HepG2 (cell line): ENCODE measurements around the gene ZNF771. TPM values are rescaled to one million over a fixed set of nuclear protein-coding genes. Genes with fewer than 3 reads are reported as not detected.

ENCODE experiments used
- BHLHE40 ChIP-seq: IDR thresholded peaks from 2 replicates; pipeline ENCODE4 v1.6.1; 2011; ENCODE audit warnings: low read length, improper control_type of control experiment
- CREM ChIP-seq, 2 experiments: sonication (generic) in 1 of 2; formaldehyde crosslinking in 1 of 2; IDR thresholded peaks; 2 replicates each; pipeline versions ENCODE4 v1.4.0 to v1.6.1; 2016 to 2020; ENCODE audit warnings: antibody characterized with exemption in 1 of 2, mild to moderate bottlenecking in 1 of 2, missing genetic modification reagents in 1 of 2
- KDM2A ChIP-seq: sonication (generic); formaldehyde crosslinking; IDR thresholded peaks from 2 replicates; pipeline ENCODE4 v1.4.0; 2020; ENCODE audit warnings: low read depth, missing genetic modification reagents, borderline replicate concordance
- NFRKB ChIP-seq: fragments of 450-650 bp; IDR thresholded peaks from 2 replicates; pipeline ENCODE4 v1.6.1; 2017
- NR2F6 ChIP-seq, 2 experiments: IDR thresholded peaks; 2 replicates each; pipeline ENCODE4 v1.6.1; 2016; ENCODE audit warnings: antibody characterized with exemption in 1 of 2, mild to moderate bottlenecking in 1 of 2
- YEATS4 ChIP-seq: sonication (generic); formaldehyde crosslinking; IDR thresholded peaks from 2 replicates; pipeline ENCODE4 v1.4.0; 2020; ENCODE audit warnings: missing genetic modification reagents, borderline replicate concordance
- ZFP36L1 ChIP-seq: sonication (generic); formaldehyde crosslinking; IDR thresholded peaks from 2 replicates; pipeline ENCODE4 v1.8.0; 2022; ENCODE audit warnings: mild to moderate bottlenecking, missing genetic modification reagents, moderate library complexity
- ZNF292 ChIP-seq: sonication (generic); formaldehyde crosslinking; IDR thresholded peaks from 2 replicates; pipeline ENCODE4 v1.8.1; 2022; ENCODE audit warnings: mild to moderate bottlenecking, low read depth, missing genetic modification reagents, borderline replicate concordance
- ZNF674 ChIP-seq: sonication (generic); formaldehyde crosslinking; IDR thresholded peaks from 2 replicates; pipeline ENCODE4 v1.5.0; 2020; ENCODE audit warnings: low read depth, mild to moderate bottlenecking, missing genetic modification reagents
- ZNF788 ChIP-seq: sonication (generic); formaldehyde crosslinking; IDR thresholded peaks from 2 replicates; pipeline ENCODE4 v1.5.0; 2020; ENCODE audit warnings: mild to moderate bottlenecking, missing genetic modification reagents, borderline replicate concordance
- ZSCAN31 ChIP-seq: sonication (generic); formaldehyde crosslinking; IDR thresholded peaks from 2 replicates; pipeline ENCODE4 v1.5.0; 2020; ENCODE audit warnings: low read depth, mild to moderate bottlenecking, missing genetic modification reagents
- polyA plus RNA-seq, 8 experiments: library from polyadenylated mRNA; depleted of rRNA in 3 of 8; stranded (reverse) in 7 of 8; unstranded in 1 of 8; fragments of >200 nt; fragmentation: Illumina TruSeq in 4 of 8; extraction: Trizol in 4 of 8; gene quantifications; 2 replicates each; pipeline versions ENCODE4 v1.2.1 to v1.2.3, GENCODE V29; 2011 to 2016; ENCODE audit warnings: low read depth in 4 of 8, missing spikeins in 1 of 8, mixed read lengths in 1 of 8; ENCODE audit not compliant: insufficient read depth in 1 of 8
- total RNA-seq, 5 experiments: library from RNA; depleted of rRNA; stranded (reverse); fragments of >200 nt; fragmentation: Illumina TruSeq; extraction: Trizol; gene quantifications; 2 replicates each; pipeline ENCODE4 v1.2.3, GENCODE V29; 2016; ENCODE audit warnings: low read depth in 1 of 5
- TF ChIP-seq, protein P1 (sequence below): sonication (generic); formaldehyde crosslinking; IDR thresholded peaks from 2 replicates; pipeline ENCODE4 v1.5.0; 2020; ENCODE audit warnings: mild to moderate bottlenecking, missing genetic modification reagents
- TF ChIP-seq, protein P2 (sequence below): sonication (generic); formaldehyde crosslinking; IDR thresholded peaks from 2 replicates; pipeline ENCODE4 v1.5.0; 2020; ENCODE audit warnings: missing genetic modification reagents, mild to moderate bottlenecking, borderline replicate concordance
- TF ChIP-seq, protein P3 (sequence below): sonication (generic); formaldehyde crosslinking; IDR thresholded peaks from 2 replicates; pipeline ENCODE4 v1.5.1; 2020; ENCODE audit warnings: mild to moderate bottlenecking, missing genetic modification reagents
- TF ChIP-seq, protein P4 (sequence below): sonication (generic); formaldehyde crosslinking; IDR thresholded peaks from 2 replicates; pipeline ENCODE4 v1.8.1; 2022; ENCODE audit warnings: mild to moderate bottlenecking, missing genetic modification reagents
- TF ChIP-seq, protein P5 (sequence below): sonication (generic); formaldehyde crosslinking; IDR thresholded peaks from 2 replicates; pipeline ENCODE4 v1.5.1; 2020; ENCODE audit warnings: mild to moderate bottlenecking, missing genetic modification reagents, borderline replicate concordance

Gene ZNF771
- total and polyA plus RNA-seq, 2 of the 13 experiments (the other 11 are each of a cell fraction or from before 2014, with no cell fraction given), result 5.0 to 11.8 TPM

DNA sequence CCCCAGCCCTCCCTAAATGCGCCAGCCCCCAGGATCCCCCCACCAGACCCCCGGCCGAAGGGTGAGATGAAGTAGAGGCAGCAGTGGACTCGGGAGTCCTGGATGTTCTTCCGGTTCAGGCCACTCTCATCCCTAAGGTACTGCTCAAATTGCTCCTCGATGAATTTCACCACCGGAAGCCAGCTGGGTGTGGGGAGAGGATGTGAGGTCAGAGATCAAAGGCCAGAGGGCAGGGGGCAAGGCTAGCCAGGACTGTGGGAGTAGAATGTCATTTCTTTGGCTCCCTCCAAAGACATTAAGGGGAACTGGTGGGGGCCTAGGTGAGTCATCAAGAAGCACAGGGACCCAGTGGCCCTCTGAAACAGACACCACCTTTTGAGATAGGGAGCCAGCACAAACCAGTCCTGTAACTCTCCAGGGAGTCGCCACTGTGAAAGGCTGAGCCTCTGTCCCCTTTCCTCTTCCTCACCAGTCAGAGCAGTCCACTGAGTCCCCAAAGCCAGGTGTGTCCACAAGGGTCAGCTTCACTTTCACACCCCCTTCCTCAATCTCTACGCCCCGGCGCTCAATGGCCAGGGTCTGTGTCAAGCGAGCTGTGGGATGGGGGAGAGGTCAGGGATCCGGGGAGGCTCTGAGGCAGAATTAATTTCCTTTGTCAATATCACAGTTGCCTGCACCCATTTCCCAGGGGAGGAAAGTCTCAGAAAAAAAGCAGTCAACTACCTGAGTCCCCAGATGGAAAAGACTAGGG is 25.9 kb upstream of the ZNF771 start (continued):
- TF ChIP-seq YEATS4 (0 out of 2 replicates have a peak, but pooled peaks have one; percentile 25), KDM2A (CRISPR knock-in tag) (peak; percentile 15; the same call in 1 of the 2 replicates), NR2F6 (IDR thresholded peaks at IDR 0.05) (peak; percentile 92), NR2F6 (CRISPR knock-in tag; IDR thresholded peaks at IDR 0.05) (peak; percentile 90), CREM (IDR thresholded peaks at IDR 0.05) (peak; percentile 68; the same call in 1 of the 2 replicates), CREM (CRISPR knock-in tag; IDR thresholded peaks at IDR 0.05) (no peak), ZSCAN31 (CRISPR knock-in tag) (no peak), ZNF292 (no peak), ZFP36L1 (CRISPR knock-in tag) (no peak), ZNF788 (CRISPR knock-in tag) (no peak), NFRKB (no peak), BHLHE40 (no peak), ZNF674 (CRISPR knock-in tag) (no peak)
- TF ChIP-seq, protein P1, sequence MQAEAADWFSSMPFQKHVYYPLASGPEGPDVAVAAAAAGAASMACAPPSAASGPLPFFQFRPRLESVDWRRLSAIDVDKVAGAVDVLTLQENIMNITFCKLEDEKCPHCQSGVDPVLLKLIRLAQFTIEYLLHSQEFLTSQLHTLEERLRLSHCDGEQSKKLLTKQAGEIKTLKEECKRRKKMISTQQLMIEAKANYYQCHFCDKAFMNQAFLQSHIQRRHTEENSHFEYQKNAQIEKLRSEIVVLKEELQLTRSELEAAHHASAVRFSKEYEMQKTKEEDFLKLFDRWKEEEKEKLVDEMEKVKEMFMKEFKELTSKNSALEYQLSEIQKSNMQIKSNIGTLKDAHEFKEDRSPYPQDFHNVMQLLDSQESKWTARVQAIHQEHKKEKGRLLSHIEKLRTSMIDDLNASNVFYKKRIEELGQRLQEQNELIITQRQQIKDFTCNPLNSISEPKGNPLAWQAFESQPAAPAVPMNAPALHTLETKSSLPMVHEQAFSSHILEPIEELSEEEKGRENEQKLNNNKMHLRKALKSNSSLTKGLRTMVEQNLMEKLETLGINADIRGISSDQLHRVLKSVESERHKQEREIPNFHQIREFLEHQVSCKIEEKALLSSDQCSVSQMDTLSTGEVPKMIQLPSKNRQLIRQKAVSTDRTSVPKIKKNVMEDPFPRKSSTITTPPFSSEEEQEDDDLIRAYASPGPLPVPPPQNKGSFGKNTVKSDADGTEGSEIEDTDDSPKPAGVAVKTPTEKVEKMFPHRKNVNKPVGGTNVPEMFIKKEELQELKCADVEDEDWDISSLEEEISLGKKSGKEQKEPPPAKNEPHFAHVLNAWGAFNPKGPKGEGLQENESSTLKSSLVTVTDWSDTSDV (CRISPR knock-in tag), result no peak
- TF ChIP-seq, protein P2, sequence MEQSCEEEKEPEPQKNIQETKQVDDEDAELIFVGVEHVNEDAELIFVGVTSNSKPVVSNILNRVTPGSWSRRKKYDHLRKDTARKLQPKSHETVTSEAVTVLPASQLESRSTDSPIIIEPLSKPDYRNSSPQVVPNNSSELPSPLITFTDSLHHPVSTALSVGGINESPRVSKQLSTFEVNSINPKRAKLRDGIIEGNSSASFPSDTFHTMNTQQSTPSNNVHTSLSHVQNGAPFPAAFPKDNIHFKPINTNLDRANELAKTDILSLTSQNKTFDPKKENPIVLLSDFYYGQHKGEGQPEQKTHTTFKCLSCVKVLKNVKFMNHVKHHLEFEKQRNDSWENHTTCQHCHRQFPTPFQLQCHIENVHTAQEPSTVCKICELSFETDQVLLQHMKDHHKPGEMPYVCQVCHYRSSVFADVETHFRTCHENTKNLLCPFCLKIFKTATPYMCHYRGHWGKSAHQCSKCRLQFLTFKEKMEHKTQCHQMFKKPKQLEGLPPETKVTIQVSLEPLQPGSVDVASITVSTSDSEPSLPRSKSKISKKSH, result no peak
- TF ChIP-seq, protein P3, sequence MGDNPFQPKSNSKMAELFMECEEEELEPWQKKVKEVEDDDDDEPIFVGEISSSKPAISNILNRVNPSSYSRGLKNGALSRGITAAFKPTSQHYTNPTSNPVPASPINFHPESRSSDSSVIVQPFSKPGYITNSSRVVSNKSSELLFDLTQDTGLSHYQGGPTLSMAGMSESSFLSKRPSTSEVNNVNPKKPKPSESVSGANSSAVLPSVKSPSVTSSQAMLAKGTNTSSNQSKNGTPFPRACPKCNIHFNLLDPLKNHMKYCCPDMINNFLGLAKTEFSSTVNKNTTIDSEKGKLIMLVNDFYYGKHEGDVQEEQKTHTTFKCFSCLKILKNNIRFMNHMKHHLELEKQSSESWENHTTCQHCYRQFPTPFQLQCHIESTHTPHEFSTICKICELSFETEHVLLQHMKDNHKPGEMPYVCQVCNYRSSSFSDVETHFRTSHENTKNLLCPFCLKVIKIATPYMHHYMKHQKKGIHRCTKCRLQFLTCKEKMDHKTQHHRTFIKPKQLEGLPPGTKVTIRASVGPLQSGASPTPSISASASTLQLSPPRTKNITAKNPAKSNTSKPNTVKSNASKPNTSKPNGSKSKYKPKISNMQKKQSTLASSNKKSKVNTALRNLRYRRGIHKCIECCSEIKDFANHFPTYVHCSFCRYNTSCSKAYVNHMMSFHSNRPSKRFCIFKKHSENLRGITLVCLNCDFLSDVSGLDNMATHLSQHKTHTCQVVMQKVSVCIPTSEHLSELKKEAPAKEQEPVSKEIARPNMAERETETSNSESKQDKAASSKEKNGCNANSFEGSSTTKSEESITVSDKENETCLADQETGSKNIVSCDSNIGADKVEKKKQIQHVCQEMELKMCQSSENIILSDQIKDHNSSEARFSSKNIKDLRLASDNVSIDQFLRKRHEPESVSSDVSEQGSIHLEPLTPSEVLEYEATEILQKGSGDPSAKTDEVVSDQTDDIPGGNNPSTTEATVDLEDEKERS (CRISPR knock-in tag), result no peak
- TF ChIP-seq, protein P4, sequence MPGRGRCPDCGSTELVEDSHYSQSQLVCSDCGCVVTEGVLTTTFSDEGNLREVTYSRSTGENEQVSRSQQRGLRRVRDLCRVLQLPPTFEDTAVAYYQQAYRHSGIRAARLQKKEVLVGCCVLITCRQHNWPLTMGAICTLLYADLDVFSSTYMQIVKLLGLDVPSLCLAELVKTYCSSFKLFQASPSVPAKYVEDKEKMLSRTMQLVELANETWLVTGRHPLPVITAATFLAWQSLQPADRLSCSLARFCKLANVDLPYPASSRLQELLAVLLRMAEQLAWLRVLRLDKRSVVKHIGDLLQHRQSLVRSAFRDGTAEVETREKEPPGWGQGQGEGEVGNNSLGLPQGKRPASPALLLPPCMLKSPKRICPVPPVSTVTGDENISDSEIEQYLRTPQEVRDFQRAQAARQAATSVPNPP (CRISPR knock-in tag), result no peak
- TF ChIP-seq, protein P5, sequence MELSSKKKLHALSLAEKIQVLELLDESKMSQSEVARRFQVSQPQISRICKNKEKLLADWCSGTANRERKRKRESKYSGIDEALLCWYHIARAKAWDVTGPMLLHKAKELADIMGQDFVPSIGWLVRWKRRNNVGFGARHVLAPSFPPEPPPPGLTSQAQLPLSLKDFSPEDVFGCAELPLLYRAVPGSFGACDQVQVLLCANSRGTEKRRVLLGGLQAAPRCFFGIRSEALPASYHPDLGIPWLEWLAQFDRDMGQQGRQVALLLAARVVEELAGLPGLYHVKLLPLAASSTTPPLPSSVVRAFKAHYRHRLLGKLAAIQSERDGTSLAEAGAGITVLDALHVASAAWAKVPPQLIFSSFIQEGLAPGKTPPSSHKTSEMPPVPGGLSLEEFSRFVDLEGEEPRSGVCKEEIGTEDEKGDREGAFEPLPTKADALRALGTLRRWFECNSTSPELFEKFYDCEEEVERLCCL (CRISPR knock-in tag), result no peak
